KOPT-K1 (cell line): Measurements from ENCODE around the gene BCL6.

Source experiments
- H3K27ac ChIP-seq: fragments of 200-600 bp; sonication (generic); 2 replicates; pipeline ENCODE4 v1.5.1; 2016; ENCODE audit warnings: antibody characterized with exemption, mild to moderate bottlenecking, low read depth, low read length; ENCODE audit not compliant: poor library complexity, severe bottlenecking
- H3K36me3 ChIP-seq: fragments of 200-600 bp; sonication (generic); 2 replicates; pipeline ENCODE4 v1.5.1; 2017; ENCODE audit warnings: antibody characterized with exemption, mild to moderate bottlenecking, low read length, moderate library complexity; ENCODE audit not compliant: insufficient read depth
- H3K9me3 ChIP-seq: fragments of 200-600 bp; sonication (generic); 2 replicates; pipeline ENCODE4 v1.5.1; 2017; ENCODE audit warnings: antibody characterized with exemption, low read length, mild to moderate bottlenecking; ENCODE audit not compliant: insufficient read depth, poor library complexity, severe bottlenecking

Gene BCL6

GRCh38 chr3:187770224-187770623 is 25.0 kb upstream of the BCL6 start:
- no peaks in the 10 kb centered on the region for H3K9me3 ChIP-seq
- no peak overlapping the region for H3K27ac ChIP-seq
- no peaks in the 10 kb centered on the region for H3K36me3 ChIP-seq

- no peaks in the 10 kb centered on the region for H3K36me3 ChIP-seq
- H3K9me3 ChIP-seq, result no peaks in the 10 kb centered on the region
- peak overlapping the region; percentile 15 for H3K27ac ChIP-seq
Measured at GRCh38 chr3:187769771-187770170, 24.5 kb upstream of the BCL6 start.

GRCh38 chr3:187767266-187768012 is 22.2 kb upstream of the BCL6 start:
- no peaks in the 10 kb centered on the region for H3K9me3 ChIP-seq
- no peaks in the 10 kb centered on the region for H3K36me3 ChIP-seq
- no peak overlapping the region for H3K27ac ChIP-seq

- Histone ChIP-seq H3K27ac (no peak overlapping the region), H3K36me3 (no peaks in the 10 kb centered on the region), H3K9me3 (no peaks in the 10 kb centered on the region)
Measured at GRCh38 chr3:187765342-187765741, 20.1 kb upstream of the BCL6 start.

- Histone ChIP-seq H3K36me3 (no peaks in the 10 kb centered on the region), H3K27ac (no peak overlapping the region), H3K9me3 (no peaks in the 10 kb centered on the region)
Measured at GRCh38 chr3:187763850-187764648, 18.8 kb upstream of the BCL6 start.

- Histone ChIP-seq H3K27ac (no peak overlapping the region), H3K36me3 (no peaks in the 10 kb centered on the region), H3K9me3 (no peaks in the 10 kb centered on the region)
Measured at GRCh38 chr3:187762792-187763191, 17.5 kb upstream of the BCL6 start.

- no peak overlapping the region for H3K27ac ChIP-seq
- H3K36me3 ChIP-seq, result no peaks in the 10 kb centered on the region
- no peaks in the 10 kb centered on the region for H3K9me3 ChIP-seq
Measured at GRCh38 chr3:187759601-187760000, 14.3 kb upstream of the BCL6 start.

GRCh38 chr3:187758318-187758955 is 13.2 kb upstream of the BCL6 start:
- no peaks in the 10 kb centered on the region for H3K9me3 ChIP-seq
- no peaks in the 10 kb centered on the region for H3K36me3 ChIP-seq
- no peak overlapping the region for H3K27ac ChIP-seq

GRCh38 chr3:187753516-187753915 is 8.2 kb upstream of the BCL6 start:
- no peaks in the 10 kb centered on the region for H3K9me3 ChIP-seq
- H3K27ac ChIP-seq, result no peak overlapping the region
- no peaks in the 10 kb centered on the region for H3K36me3 ChIP-seq

GRCh38 chr3:187750513-187751123 is 5.3 kb upstream of the BCL6 start:
- no peaks in the 10 kb centered on the region for H3K9me3 ChIP-seq
- peak overlapping the region; percentile 12 for H3K27ac ChIP-seq
- H3K36me3 ChIP-seq, result no peaks in the 10 kb centered on the region

- peak overlapping the region; percentile 12 for H3K27ac ChIP-seq
- H3K36me3 ChIP-seq, result no peaks in the 10 kb centered on the region
- no peaks in the 10 kb centered on the region for H3K9me3 ChIP-seq
Measured at GRCh38 chr3:187750006-187750512, 4.8 kb upstream of the BCL6 start.

GRCh38 chr3:187748050-187748481 is 2.8 kb upstream of the BCL6 start:
- Histone ChIP-seq H3K9me3 (no peaks in the 10 kb centered on the region), H3K27ac (peak overlapping the region; percentile 99), H3K36me3 (no peaks in the 10 kb centered on the region)

GRCh38 chr3:187747506-187747905 is 2.2 kb upstream of the BCL6 start:
- no peaks in the 10 kb centered on the region for H3K9me3 ChIP-seq
- peak overlapping the region; percentile 99 for H3K27ac ChIP-seq
- no peaks in the 10 kb centered on the region for H3K36me3 ChIP-seq

GRCh38 chr3:187746442-187747281 is 1.4 kb upstream of the BCL6 start:
- Histone ChIP-seq H3K27ac (peak overlapping the region; percentile 99), H3K36me3 (no peaks in the 10 kb centered on the region), H3K9me3 (no peaks in the 10 kb centered on the region)
